ENCODE results near the gene SCARF1.
"Not testable (repeated sequence)": the region's sequence is repeated elsewhere in the genome, so short reads cannot be mapped to it uniquely, and the experiment has no call there.

Gene SCARF1

DNA sequence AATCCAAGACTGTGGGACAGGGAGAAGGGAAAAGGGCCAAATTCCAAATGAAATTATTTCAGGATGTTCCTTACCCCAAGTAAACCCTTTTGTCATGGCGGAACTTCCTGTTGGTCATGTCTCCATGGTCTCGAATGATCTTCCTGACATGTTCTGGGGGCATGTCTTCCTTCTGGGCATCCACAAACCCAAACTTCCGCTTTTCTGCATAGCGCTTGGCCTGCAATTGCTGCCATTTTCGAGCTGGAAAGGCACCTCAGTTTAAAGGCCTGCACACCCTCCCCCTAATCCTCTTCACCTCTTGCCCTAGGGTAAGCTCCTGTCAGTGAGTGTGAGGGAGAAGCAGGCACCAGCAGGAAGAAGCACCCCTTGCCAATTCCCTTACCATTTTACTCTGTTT is 37.9 kb upstream of the SCARF1 start:
- peak; percentile 21 for DNase-seq (ENCODE audit: low read depth)
- TF ChIP-seq, protein P1, sequence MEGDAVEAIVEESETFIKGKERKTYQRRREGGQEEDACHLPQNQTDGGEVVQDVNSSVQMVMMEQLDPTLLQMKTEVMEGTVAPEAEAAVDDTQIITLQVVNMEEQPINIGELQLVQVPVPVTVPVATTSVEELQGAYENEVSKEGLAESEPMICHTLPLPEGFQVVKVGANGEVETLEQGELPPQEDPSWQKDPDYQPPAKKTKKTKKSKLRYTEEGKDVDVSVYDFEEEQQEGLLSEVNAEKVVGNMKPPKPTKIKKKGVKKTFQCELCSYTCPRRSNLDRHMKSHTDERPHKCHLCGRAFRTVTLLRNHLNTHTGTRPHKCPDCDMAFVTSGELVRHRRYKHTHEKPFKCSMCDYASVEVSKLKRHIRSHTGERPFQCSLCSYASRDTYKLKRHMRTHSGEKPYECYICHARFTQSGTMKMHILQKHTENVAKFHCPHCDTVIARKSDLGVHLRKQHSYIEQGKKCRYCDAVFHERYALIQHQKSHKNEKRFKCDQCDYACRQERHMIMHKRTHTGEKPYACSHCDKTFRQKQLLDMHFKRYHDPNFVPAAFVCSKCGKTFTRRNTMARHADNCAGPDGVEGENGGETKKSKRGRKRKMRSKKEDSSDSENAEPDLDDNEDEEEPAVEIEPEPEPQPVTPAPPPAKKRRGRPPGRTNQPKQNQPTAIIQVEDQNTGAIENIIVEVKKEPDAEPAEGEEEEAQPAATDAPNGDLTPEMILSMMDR (IDR thresholded peaks at IDR 0.05; ENCODE audit: low read depth, low read length) = no peak
- TF ChIP-seq MYC (IDR thresholded peaks at IDR 0.05; ENCODE audit: low read depth, low read length) = no peak
- TF ChIP-seq POLR2A (IDR thresholded peaks at IDR 0.05; ENCODE audit: extremely low read depth, insufficient read length) = no peak
- TF ChIP-seq, protein P2, sequence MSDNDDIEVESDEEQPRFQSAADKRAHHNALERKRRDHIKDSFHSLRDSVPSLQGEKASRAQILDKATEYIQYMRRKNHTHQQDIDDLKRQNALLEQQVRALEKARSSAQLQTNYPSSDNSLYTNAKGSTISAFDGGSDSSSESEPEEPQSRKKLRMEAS (IDR thresholded peaks at IDR 0.05; ENCODE audit: low read depth, low read length) = no peak
- peak overlapping the region; percentile 85 for H3K4me3 ChIP-seq (ENCODE audit: low read depth, low read length)

GRCh38 chr17:1676401-1676800 is 30.9 kb upstream of the SCARF1 start:
- TF ChIP-seq, protein P1 (IDR thresholded peaks at IDR 0.05; ENCODE audit: low read depth, low read length) = no peak
- TF ChIP-seq POLR2A (IDR thresholded peaks at IDR 0.05; ENCODE audit: extremely low read depth, insufficient read length) (no peak), MYC (IDR thresholded peaks at IDR 0.05; ENCODE audit: low read depth, low read length) (no peak)
- TF ChIP-seq, protein P2 (IDR thresholded peaks at IDR 0.05; ENCODE audit: low read depth, low read length) = no peak
- no peak for DNase-seq (ENCODE audit: low read depth)

GRCh38 chr17:1673041-1673785 is 27.7 kb upstream of the SCARF1 start:
- peak; percentile 10 for DNase-seq (ENCODE audit: low read depth)
- no peak overlapping the region for H3K4me3 ChIP-seq (ENCODE audit: low read depth, low read length)
- TF ChIP-seq, protein P1 (IDR thresholded peaks at IDR 0.05; ENCODE audit: low read depth, low read length) = no peak
- no peak for TF ChIP-seq POLR2A (IDR thresholded peaks at IDR 0.05; ENCODE audit: extremely low read depth, insufficient read length)
- no peak for TF ChIP-seq MYC (IDR thresholded peaks at IDR 0.05; ENCODE audit: low read depth, low read length)
- TF ChIP-seq, protein P2 (IDR thresholded peaks at IDR 0.05; ENCODE audit: low read depth, low read length) = no peak

More at GRCh38 chr17:1676401-1676800, 30.9 kb upstream of the SCARF1 start:
- H3K4me3 ChIP-seq (ENCODE audit: low read depth, low read length) = no peak overlapping the region

- H3K4me3 ChIP-seq (ENCODE audit: low read depth, low read length); DNase-seq (ENCODE audit: low read depth): not testable (repeated sequence)
Observed at GRCh38 chr17:1663934-1664333, 18.4 kb upstream of the SCARF1 start.

GRCh38 chr17:1661045-1661444 is 15.5 kb upstream of the SCARF1 start:
- H3K4me3 ChIP-seq (ENCODE audit: low read depth, low read length) = no peak overlapping the region
- no peak for DNase-seq (ENCODE audit: low read depth)
- TF ChIP-seq, protein P1 (IDR thresholded peaks at IDR 0.05; ENCODE audit: low read depth, low read length) = no peak

DNA sequence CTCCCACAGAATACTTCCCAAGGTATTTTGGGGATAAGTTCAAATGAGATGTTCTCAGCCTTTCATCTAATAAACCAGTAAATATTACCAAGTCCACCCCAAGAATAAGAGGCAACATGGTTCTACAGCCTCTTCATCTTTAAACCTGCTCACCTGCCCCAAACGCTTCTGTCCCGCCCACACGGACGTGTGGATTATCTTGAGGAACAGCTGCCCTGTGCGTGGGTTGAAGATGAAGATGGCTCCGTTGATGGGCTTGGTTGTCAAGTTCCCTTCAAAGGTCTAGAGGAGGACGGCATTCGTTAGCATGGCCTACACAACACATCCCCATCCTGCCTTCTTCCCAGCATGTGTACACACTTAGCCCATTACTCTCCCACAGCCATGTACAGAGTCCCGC is 12.6 kb upstream of the SCARF1 start:
- no peak for TF ChIP-seq MYC (IDR thresholded peaks at IDR 0.05; ENCODE audit: low read depth, low read length)
- TF ChIP-seq, protein P2 (IDR thresholded peaks at IDR 0.05; ENCODE audit: low read depth, low read length) = no peak
- TF ChIP-seq, protein P1 (IDR thresholded peaks at IDR 0.05; ENCODE audit: low read depth, low read length) = no peak
- no peak for TF ChIP-seq POLR2A (IDR thresholded peaks at IDR 0.05; ENCODE audit: extremely low read depth, insufficient read length)

More for the DNA sequence above, 12.6 kb upstream of the SCARF1 start:
- H3K4me3 ChIP-seq (ENCODE audit: low read depth, low read length) = no peak overlapping the region
- no peak for DNase-seq (ENCODE audit: low read depth)

All from NB4 (cell line).